GM19025 (cell line): ENCODE results near the gene SPECC1L.

ENCODE experiments used
- ATAC-seq: cut with Tn5 transposase; IDR thresholded peaks from one replicate; pipeline ENCODE4 v1.9.1; 2021; ENCODE audit warnings: mild to moderate bottlenecking, low read depth, moderate library complexity; ENCODE audit not compliant: unreplicated experiment

SPECC1L gene

GRCh38 chr22:24435861-24436371 lies 165.3 kb downstream of the SPECC1L start:
- no peak for ATAC-seq

DNA sequence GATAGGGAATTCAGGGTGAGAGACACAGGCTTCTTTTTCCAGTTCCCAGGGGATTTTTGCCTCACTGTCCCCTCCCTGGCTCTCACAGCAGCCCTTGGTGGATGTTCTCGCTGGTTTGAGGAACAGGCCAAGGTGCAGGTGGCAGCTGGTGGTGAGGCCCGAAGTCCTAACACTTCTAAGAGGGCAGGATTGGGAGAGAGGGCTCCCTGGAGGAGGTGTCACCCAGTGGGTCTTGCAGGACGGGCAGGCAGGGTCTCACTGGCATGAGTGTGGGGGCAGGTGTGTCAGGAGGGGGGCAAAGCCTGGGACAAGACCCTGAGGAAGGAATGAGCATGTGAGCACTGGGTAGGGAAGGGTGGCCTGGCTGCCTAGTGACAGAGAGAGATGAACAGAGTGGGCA lies 165.9 kb downstream of the SPECC1L start:
- no peak for ATAC-seq

GRCh38 chr22:24437091-24437490 lies 166.5 kb downstream of the SPECC1L start:
- ATAC-seq = no peak

GRCh38 chr22:24437741-24438328 lies 167.2 kb downstream of the SPECC1L start:
- no peak for ATAC-seq

DNA sequence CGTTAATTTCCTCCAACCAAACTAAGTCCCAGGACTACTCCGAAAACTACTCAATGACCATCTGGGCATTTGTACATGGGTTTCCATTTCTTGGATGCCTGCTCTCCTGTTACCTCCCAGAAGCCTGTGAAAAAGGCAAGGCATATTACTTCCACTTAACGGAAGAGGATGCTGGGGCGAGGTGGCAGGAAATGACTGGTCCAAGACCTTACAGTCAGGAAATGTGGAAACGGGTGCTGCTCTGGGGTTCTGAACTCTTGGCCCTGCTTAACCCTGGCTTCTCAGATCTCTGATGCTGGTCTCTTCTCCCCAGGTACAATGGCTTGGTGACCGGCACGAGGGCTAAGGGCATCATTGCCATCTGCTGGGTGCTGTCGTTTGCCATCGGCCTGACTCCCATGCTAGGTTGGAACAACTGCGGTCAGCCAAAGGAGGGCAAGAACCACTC lies 169.7 kb downstream of the SPECC1L start:
- no peak for ATAC-seq

DNA sequence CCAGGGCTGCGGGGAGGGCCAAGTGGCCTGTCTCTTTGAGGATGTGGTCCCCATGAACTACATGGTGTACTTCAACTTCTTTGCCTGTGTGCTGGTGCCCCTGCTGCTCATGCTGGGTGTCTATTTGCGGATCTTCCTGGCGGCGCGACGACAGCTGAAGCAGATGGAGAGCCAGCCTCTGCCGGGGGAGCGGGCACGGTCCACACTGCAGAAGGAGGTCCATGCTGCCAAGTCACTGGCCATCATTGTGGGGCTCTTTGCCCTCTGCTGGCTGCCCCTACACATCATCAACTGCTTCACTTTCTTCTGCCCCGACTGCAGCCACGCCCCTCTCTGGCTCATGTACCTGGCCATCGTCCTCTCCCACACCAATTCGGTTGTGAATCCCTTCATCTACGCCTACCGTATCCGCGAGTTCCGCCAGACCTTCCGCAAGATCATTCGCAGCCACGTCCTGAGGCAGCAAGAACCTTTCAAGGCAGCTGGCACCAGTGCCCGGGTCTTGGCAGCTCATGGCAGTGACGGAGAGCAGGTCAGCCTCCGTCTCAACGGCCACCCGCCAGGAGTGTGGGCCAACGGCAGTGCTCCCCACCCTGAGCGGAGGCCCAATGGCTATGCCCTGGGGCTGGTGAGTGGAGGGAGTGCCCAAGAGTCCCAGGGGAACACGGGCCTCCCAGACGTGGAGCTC lies 170.2 kb downstream of the SPECC1L start:
- ATAC-seq = no peak

- ATAC-seq = no peak
These were observed 171.0 kb downstream of the SPECC1L start for GRCh38 chr22:24441406-24442351.

DNA sequence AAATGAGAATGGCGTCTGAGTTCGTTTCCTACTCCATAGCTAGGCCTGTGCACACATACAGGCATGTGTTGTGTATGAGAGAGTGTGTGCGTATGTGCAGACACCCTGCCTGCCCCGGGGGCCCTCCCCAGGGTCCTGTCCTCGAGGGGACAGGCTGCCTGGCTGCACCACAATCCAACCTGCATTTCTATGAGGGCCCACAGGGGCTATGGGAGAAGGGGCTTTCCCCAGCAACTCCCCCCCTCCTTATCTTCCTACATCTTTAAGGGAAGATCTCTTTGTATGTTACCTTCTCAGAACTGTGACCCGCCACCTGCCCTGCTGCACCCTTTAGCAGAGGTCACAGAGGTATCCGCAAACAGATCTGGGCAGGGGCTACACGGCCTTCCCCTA lies 171.7 kb downstream of the SPECC1L start:
- ATAC-seq = no peak

- no peak for ATAC-seq
These were observed 173.0 kb downstream of the SPECC1L start for GRCh38 chr22:24443668-24444067.

DNA sequence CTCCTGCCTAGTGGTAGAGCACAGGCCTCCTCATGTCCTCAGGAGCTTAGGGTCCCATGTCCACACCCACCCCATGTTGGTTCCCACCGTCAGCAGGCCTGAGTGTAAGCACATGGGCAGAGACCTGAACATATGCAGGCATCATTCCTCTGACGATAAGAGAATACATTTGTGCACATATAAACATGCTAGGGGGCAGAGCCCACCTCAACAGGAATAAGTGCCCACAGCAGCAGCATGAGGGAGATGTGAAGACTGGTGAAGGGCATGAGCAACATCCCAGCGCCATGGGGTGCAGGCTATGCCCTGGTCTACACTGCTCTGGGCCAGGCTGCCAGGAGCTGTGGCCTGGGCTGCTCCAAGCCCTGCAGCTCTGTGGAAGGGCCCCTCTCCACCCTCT lies 173.6 kb downstream of the SPECC1L start:
- no peak for ATAC-seq

- no peak for ATAC-seq
These were observed 174.3 kb downstream of the SPECC1L start for GRCh38 chr22:24444729-24445466.

DNA sequence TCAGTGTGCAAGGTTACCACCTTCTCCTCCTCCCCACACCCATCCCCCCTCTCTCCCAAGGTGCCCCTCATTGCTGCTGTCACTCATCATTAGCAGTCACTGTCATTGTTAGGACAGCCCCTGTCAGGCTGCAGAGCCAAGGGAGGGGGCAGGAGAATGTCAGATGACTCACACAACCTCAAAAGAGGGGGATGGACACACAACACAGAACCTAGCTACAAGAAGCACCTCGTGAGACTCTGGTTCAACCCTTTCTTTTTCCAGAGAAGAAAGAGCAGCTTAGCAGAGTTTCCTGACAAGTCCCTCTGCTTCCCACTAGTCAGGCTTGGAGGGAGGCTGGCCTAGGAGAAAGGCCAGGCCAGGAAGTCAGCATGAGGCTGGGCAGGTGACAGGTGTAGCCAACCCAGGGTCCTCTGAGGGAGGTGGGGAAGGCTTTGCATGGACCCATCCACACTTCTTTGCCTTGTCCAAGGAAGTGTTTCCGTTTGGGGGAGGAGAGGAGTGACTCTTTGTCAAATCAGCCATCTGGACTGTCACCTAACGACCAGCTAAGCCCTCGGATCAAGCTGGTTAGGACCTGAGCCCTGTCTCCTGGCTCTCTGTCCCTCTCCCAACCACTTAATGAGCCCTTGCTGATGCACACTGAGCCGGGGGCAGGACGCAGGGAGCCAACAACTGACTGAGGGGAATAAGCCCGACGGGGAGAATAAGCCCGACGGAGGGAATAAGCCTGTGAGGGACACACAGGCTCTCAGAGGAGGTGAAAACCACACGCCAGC lies 175.0 kb downstream of the SPECC1L start:
- no peak for ATAC-seq

GRCh38 chr22:24446260-24446611 lies 175.6 kb downstream of the SPECC1L start:
- ATAC-seq = no peak

GRCh38 chr22:24450610-24451009 lies 180.0 kb downstream of the SPECC1L start:
- ATAC-seq = no peak

GRCh38 chr22:24451162-24451561 lies 180.5 kb downstream of the SPECC1L start:
- no peak for ATAC-seq

DNA sequence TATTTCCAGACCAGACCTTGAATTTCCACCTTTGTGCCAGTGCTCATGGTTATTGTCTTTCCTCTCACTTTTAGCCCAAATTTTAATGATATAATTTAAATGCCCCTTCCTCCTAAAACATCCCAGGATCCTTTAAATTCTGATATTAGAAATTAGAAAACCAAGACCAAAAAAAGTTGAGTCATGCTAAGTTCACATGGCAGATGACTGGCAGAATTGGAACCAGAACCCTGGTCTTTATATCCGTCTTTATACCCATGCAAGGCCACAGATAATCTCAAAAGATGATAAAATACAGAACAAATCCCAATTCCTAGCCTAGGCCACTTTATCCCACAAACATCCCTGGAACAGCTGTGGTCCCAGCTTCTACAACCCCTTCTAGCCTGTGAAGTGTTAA lies 183.2 kb downstream of the SPECC1L start:
- ATAC-seq = no peak

GRCh38 chr22:24455039-24455438 lies 184.4 kb downstream of the SPECC1L start:
- no peak for ATAC-seq

GRCh38 chr22:24455751-24456426 lies 185.3 kb downstream of the SPECC1L start:
- ATAC-seq = no peak

DNA sequence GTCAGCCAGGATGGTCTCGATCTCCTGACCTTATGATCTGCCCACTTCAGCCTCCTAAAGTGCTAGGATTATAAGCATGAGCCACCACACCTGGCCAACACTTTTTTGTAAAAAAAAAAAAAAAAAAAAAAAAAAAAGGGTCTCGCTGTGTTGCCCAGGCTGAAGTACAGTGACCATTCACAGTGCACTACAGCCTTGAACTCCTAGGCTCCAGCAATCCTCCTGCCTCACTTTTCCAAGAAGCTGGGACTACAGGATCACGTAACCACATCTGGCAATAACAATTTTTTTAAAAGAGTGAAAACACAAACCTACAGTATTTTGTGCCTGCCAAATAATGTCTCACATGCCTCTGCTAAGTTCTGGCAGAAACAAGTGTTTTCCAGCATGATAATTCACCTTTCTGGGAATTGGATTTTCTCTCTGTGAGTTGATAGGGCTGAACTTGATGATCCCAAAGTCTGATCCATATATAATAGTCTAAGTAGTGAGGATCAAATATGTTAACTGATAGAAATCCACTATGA lies 187.3 kb downstream of the SPECC1L start:
- no peak for ATAC-seq
